Keratinocyte (primary cell): ENCODE data around the gene HEG1. TPM values are rescaled to one million over a fixed set of nuclear protein-coding genes. Genes with fewer than 3 reads are reported as not detected.

ENCODE experiments used
- DNase-seq: peaks from one replicate; pipeline ENCODE4 v3.0.0-alpha.2; 2011; ENCODE audit warnings: low read depth, missing footprints, low spot score
- FAIRE-seq: peaks from 2 replicates; lab custom pipeline; 2011; peaks lifted over from hg19 to GRCh38; lab: Jason Lieb, UNC
- H2AFZ ChIP-seq: 2 replicates; pipeline ENCODE4 v1.6.0; 2012; ENCODE audit warnings: low read length, control low read depth, inconsistent platforms; ENCODE audit not compliant: control insufficient read depth
- H3K27ac ChIP-seq: 2 replicates; pipeline ENCODE4 v1.5.1; 2011; ENCODE audit warnings: low read length; ENCODE audit not compliant: control insufficient read depth, insufficient read depth
- H3K27me3 ChIP-seq: 3 replicates; pipeline ENCODE4 v1.6.0; 2011; ENCODE audit warnings: low read length; ENCODE audit not compliant: control insufficient read depth, insufficient read depth; ENCODE audit errors: extremely low read depth
- H3K36me3 ChIP-seq, 2 experiments: 2 replicates in 1 of 2; 3 replicates in 1 of 2; pipeline ENCODE4 v1.5.1; 2011; ENCODE audit warnings: low read length in 2 of 2, mild to moderate bottlenecking in 1 of 2; ENCODE audit not compliant: control insufficient read depth in 2 of 2, insufficient read depth in 2 of 2; ENCODE audit errors: extremely low read depth in 1 of 2
- H3K4me1 ChIP-seq: 3 replicates; pipeline ENCODE4 v1.5.1; 2011; ENCODE audit warnings: low read length; ENCODE audit not compliant: control insufficient read depth, insufficient read depth; ENCODE audit errors: extremely low read depth
- H3K4me2 ChIP-seq: 3 replicates; pipeline ENCODE4 v1.6.0; 2011; ENCODE audit warnings: low read depth, low read length; ENCODE audit not compliant: control insufficient read depth, insufficient read depth; ENCODE audit errors: extremely low read depth
- H3K4me3 ChIP-seq, 3 experiments: fragments of 200-600 bp in 1 of 3; sonication (generic) in 1 of 3; 2 replicates in 2 of 3; 3 replicates in 1 of 3; pipeline ENCODE4 v1.5.1; 2011 to 2016; ENCODE audit warnings: low read length in 3 of 3, mild to moderate bottlenecking in 3 of 3, control low read depth in 2 of 3, inconsistent platforms in 1 of 3, low read depth in 1 of 3, mixed read lengths in 1 of 3, mixed run types in 1 of 3, moderate library complexity in 1 of 3; ENCODE audit not compliant: control insufficient read depth in 2 of 3, insufficient read depth in 2 of 3; ENCODE audit errors: extremely low read depth in 1 of 3
- H3K79me2 ChIP-seq: 2 replicates; pipeline ENCODE4 v1.6.0; 2012; ENCODE audit warnings: low read length; ENCODE audit not compliant: control insufficient read depth, insufficient read depth
- H3K9ac ChIP-seq: 3 replicates; pipeline ENCODE4 v1.6.0; 2011; ENCODE audit warnings: low read length; ENCODE audit not compliant: control insufficient read depth, insufficient read depth; ENCODE audit errors: extremely low read depth
- H3K9me1 ChIP-seq: 3 replicates; pipeline ENCODE4 v1.6.0; 2011; ENCODE audit warnings: low read length; ENCODE audit not compliant: control insufficient read depth, insufficient read depth; ENCODE audit errors: extremely low read depth
- H3K9me3 ChIP-seq: 2 replicates; pipeline ENCODE4 v1.5.1; 2012; ENCODE audit warnings: low read depth, low read length; ENCODE audit not compliant: control insufficient read depth
- H4K20me1 ChIP-seq: 3 replicates; pipeline ENCODE4 v1.6.0; 2011; ENCODE audit warnings: low read length; ENCODE audit not compliant: control insufficient read depth, insufficient read depth; ENCODE audit errors: extremely low read depth
- EZH2 ChIP-seq: IDR thresholded peaks from one replicate; pipeline ENCODE4 v1.6.1; 2012; ENCODE audit warnings: inconsistent platforms, mild to moderate bottlenecking, low read length, moderate library complexity
- dilution Hi-C: fragments of 300-500 bp; cut with MboI; formaldehyde crosslinking; loops from one replicate; pipeline ENCODE4 v1.7.0; 2020; ENCODE audit warnings: low sequenced_read_pairs; ENCODE audit not compliant: extremely low pct_ligation_motif_present
- polyA plus RNA-seq, 5 experiments: library from polyadenylated mRNA; depleted of rRNA in 3 of 5; stranded (reverse) in 3 of 5; stranded (forward) in 1 of 5; unstranded in 1 of 5; fragments of >200 nt; gene quantifications; 1 replicate in 1 of 5; 2 replicates in 3 of 5; 3 replicates in 1 of 5; pipeline versions ENCODE4 v1.2.1 to v1.2.3, GENCODE V29; 2011 to 2012; ENCODE audit warnings: missing spikeins in 2 of 5, low read depth in 1 of 5, low replicate concordance in 1 of 5
- TF ChIP-seq, protein P1 (sequence below), 3 experiments: IDR thresholded peaks in 1 of 3; conservative IDR thresholded peaks in 1 of 3; optimal IDR thresholded peaks in 1 of 3; 2 replicates in 2 of 3; 3 replicates in 1 of 3; pipeline versions ENCODE3 to v1.5.1; 2011; ENCODE audit warnings: low read length in 3 of 3, mild to moderate bottlenecking in 3 of 3, moderate library complexity in 2 of 3, control low read depth in 1 of 3, inconsistent platforms in 1 of 3; ENCODE audit not compliant: insufficient read depth in 2 of 3; ENCODE audit errors: extremely low read depth in 1 of 3

HEG1 gene
- polyA plus RNA-seq, 1 donor (not counting 4 experiments of a cell fraction or from before 2014, with no cell fraction given), result 12.7 TPM

DNA sequence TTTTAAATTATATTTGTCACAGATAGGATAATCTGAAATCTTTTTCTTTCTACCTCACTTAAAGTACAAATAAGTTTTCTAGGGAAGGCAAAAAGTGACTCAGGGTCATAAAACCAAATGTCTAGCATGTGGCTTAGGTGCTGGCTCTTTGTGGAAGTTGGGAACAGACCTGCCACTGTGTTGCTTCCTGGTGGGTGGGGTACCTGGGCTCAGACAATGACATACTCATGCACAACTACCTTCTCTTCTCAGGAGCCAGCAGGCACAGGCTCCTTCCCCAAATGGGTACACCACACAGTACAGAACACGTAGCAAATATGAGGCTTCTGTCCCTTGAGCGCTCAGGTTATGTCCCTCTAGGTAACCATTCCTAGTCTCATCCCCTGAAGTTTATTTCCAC, 81.1 kb downstream of the HEG1 start:
- H3K4me2 ChIP-seq, result no peak overlapping the region
- no peak overlapping the region for H2AFZ ChIP-seq
- TF ChIP-seq EZH2, result no peak
- TF ChIP-seq, protein P1, sequence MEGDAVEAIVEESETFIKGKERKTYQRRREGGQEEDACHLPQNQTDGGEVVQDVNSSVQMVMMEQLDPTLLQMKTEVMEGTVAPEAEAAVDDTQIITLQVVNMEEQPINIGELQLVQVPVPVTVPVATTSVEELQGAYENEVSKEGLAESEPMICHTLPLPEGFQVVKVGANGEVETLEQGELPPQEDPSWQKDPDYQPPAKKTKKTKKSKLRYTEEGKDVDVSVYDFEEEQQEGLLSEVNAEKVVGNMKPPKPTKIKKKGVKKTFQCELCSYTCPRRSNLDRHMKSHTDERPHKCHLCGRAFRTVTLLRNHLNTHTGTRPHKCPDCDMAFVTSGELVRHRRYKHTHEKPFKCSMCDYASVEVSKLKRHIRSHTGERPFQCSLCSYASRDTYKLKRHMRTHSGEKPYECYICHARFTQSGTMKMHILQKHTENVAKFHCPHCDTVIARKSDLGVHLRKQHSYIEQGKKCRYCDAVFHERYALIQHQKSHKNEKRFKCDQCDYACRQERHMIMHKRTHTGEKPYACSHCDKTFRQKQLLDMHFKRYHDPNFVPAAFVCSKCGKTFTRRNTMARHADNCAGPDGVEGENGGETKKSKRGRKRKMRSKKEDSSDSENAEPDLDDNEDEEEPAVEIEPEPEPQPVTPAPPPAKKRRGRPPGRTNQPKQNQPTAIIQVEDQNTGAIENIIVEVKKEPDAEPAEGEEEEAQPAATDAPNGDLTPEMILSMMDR (optimal IDR thresholded peaks at IDR 0.05 in 1 of 3, IDR thresholded peaks at IDR 0.05 in 1 of 3, conservative IDR thresholded peaks at IDR 0.05 in 1 of 3; ENCODE audit: extremely low read depth in 1 of 3, insufficient read depth in 2 of 3, low read length in 3 of 3), result no peak
- H3K4me1 ChIP-seq, result no peaks in the 10 kb centered on the region
- H3K79me2 ChIP-seq, result no peaks in the 10 kb centered on the region
- H3K36me3 ChIP-seq, result peaks cover 0 to 2% of the 10 kb centered on the region in 2 experiments
- DNase-seq (no peak), FAIRE-seq (no peak)
- no peak overlapping the region for H3K27ac ChIP-seq
- H3K27me3 ChIP-seq, result no peaks in the 10 kb centered on the region
- H3K9ac ChIP-seq, result no peak overlapping the region
- no peaks in the 10 kb centered on the region for H4K20me1 ChIP-seq
- dilution Hi-C loops, result no loop called here
- H3K4me3 ChIP-seq, result no peak overlapping the region
- H3K9me3 ChIP-seq, result no peaks in the 10 kb centered on the region
- no peaks in the 10 kb centered on the region for H3K9me1 ChIP-seq

DNA sequence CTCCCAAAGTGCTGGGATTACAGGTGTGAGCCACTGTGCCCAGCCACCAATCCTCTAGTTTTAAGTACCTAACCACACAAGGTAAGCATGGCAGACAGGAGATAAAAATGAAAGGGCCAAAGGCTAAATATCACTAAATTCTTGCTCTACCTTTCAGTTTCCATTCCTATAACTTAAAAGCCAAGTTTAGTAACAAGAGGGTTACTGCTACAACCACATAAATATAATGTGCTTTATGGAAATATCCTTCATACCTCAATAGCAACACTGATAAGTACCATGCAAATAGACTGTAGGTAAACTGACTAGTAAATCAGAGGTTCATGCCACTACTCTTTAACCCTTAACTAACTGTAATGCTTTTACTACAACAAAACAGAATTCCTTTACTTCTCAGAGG, 82.5 kb downstream of the HEG1 start:
- no peak overlapping the region for H3K27ac ChIP-seq
- no peak overlapping the region for H3K4me3 ChIP-seq
- no peaks in the 10 kb centered on the region for H4K20me1 ChIP-seq
- dilution Hi-C loops, result no loop called here
- no peak overlapping the region for H2AFZ ChIP-seq
- no peaks in the 10 kb centered on the region for H3K9me1 ChIP-seq
- no peaks in the 10 kb centered on the region for H3K4me1 ChIP-seq
- DNase-seq, result no peak
- no peaks in the 10 kb centered on the region for H3K9me3 ChIP-seq
- TF ChIP-seq EZH2, result no peak
- TF ChIP-seq, protein P1 (optimal IDR thresholded peaks at IDR 0.05 in 1 of 3, IDR thresholded peaks at IDR 0.05 in 1 of 3, conservative IDR thresholded peaks at IDR 0.05 in 1 of 3; ENCODE audit: extremely low read depth in 1 of 3, insufficient read depth in 2 of 3, low read length in 3 of 3), result no peak
- no peak overlapping the region for H3K9ac ChIP-seq
- H3K4me2 ChIP-seq, result no peak overlapping the region
- H3K27me3 ChIP-seq, result no peaks in the 10 kb centered on the region
- no peaks in the 10 kb centered on the region for H3K79me2 ChIP-seq
- no peak for FAIRE-seq
- H3K36me3 ChIP-seq, result peaks cover 5% of the 10 kb centered on the region in 2 experiments
